Measurements from ENCODE around the gene TEAD4. TPM values are rescaled to one million over a fixed set of nuclear protein-coding genes. Genes with fewer than 3 reads are reported as not detected.

Gene TEAD4
- total and polyA plus RNA-seq, 2 donors (not counting 1 experiment from before 2014, with no cell fraction given): not detected

- Mint-ChIP-seq H3K9me3 (ENCODE audit: insufficient read depth) (no peaks in the 10 kb centered on the region), H3K4me3 (peak overlapping the region; percentile 44), H3K27ac (peak overlapping the region; percentile 53), H3K4me1 (peaks cover 30% of the 10 kb centered on the region), H3K27me3 (peaks cover 36% of the 10 kb centered on the region)
- intact Hi-C loops (cut with micrococcal nuclease): loop anchor here (2.0 to 5.0 kb wide), 2 partner anchors 35 to 154 kb away; partner anchors contain the start of gene TSPAN9
- ChIA-PET POLR2A (no interaction called here), CTCF (interaction anchor here (0.6 to 1.8 kb wide), 13 partner anchors 10 to 358 kb away, joined by 3 to 12 read pairs (median 3); no protein-coding TSS in a partner anchor)
- Histone ChIP-seq H3K9ac (ENCODE audit: low read length) (peak overlapping the region; percentile 52), H3K4me3 (ENCODE audit: control extremely low read depth in 1 of 5, extremely low read depth in 1 of 5, insufficient read depth in 1 of 5, low read depth in 2 of 5, low read length in 4 of 5) (no peak overlapping the region), H3K9me3 (ENCODE audit: control extremely low read depth in 1 of 3, control insufficient read depth in 2 of 3, insufficient read depth in 1 of 3, low read length in 2 of 3) (peaks cover 0 to 2% (median 0%) of the 10 kb centered on the region in 3 donors), H3K27ac (ENCODE audit: low read length in 2 of 2) (no peak overlapping the region), H2AFZ (ENCODE audit: insufficient read depth, low read depth, low read length, poor library complexity, severe bottlenecking) (peak overlapping the region; percentile 54), H4K20me1 (ENCODE audit: control insufficient read depth, insufficient read depth, low read length, poor library complexity, severe bottlenecking) (no peaks in the 10 kb centered on the region), H3K79me2 (ENCODE audit: control insufficient read depth, insufficient read depth, low read length) (no peaks in the 10 kb centered on the region), H3K36me3 (replicated peaks in 1 of 2; ENCODE audit: control extremely low read depth in 1 of 2, control insufficient read depth in 1 of 2, extremely low read depth in 1 of 2, insufficient read depth in 2 of 2, low read length in 1 of 2) (no peaks in the 10 kb centered on the region), H3K27me3 (replicated peaks in 1 of 4; ENCODE audit: control extremely low read depth in 1 of 4, control insufficient read depth in 3 of 4, insufficient read depth in 4 of 4, low read length in 3 of 4) (peaks cover 0 to 24% (median 5%) of the 10 kb centered on the region in 4 experiments), H3K4me2 (replicated peaks; ENCODE audit: low read depth, low read length, poor library complexity, severe bottlenecking) (peak overlapping the region; percentile 86), H3K4me1 (ENCODE audit: control insufficient read depth in 2 of 2, insufficient read depth in 2 of 2, low read length in 2 of 2) (peaks cover 17% of the 10 kb centered on the region in 2 donors)
- TF ChIP-seq CTCF (IDR thresholded peaks at IDR 0.05) (peak; percentile 56), EZH2 (IDR thresholded peaks at IDR 0.05; ENCODE audit: borderline replicate concordance, insufficient read depth, low read depth, low read length, poor library complexity, severe bottlenecking) (no peak)
- peak; percentile 52 for ATAC-seq (ENCODE audit: low read depth)
- DNase-seq: peak; percentile 70
- WGBS (ENCODE audit: insufficient coverage): 49% methylated on average over 7 of the region's 11 CpGs
Measured at GRCh38 chr12:3041558-3042164, 82.5 kb downstream of the TEAD4 start.

GRCh38 chr12:3042394-3042793, 83.2 kb downstream of the TEAD4 start:
- peak overlapping the region; percentile 53 for H3K27ac Mint-ChIP-seq
- ChIA-PET POLR2A (interaction anchor here (1.0 kb wide), 1 partner anchor 34 kb away, joined by 3 read pairs; no protein-coding TSS in a partner anchor), CTCF (interaction anchor here (0.6 to 1.8 kb wide), 12 partner anchors 10 to 359 kb away, joined by 3 to 12 read pairs (median 3); no protein-coding TSS in a partner anchor)
- H3K27ac ChIP-seq (ENCODE audit: low read length in 2 of 2): no peak overlapping the region
- intact Hi-C loops (cut with micrococcal nuclease): loop anchor here (2.0 to 5.0 kb wide), 2 partner anchors 34 to 155 kb away; partner anchors contain the start of gene TSPAN9
- H3K4me3 ChIP-seq (ENCODE audit: control extremely low read depth in 1 of 5, extremely low read depth in 1 of 5, insufficient read depth in 1 of 5, low read depth in 2 of 5, low read length in 4 of 5): peak overlapping the region in 3 of 5 experiments; percentile 8 to 29 (median 19)
- WGBS (ENCODE audit: insufficient coverage): 0% methylated on average over 2 of the region's 8 CpGs
- H3K36me3 ChIP-seq (replicated peaks in 1 of 2; ENCODE audit: control extremely low read depth in 1 of 2, control insufficient read depth in 1 of 2, extremely low read depth in 1 of 2, insufficient read depth in 2 of 2, low read length in 1 of 2): no peaks in the 10 kb centered on the region
- no peak for TF ChIP-seq CTCF (IDR thresholded peaks at IDR 0.05)
- TF ChIP-seq EZH2 (IDR thresholded peaks at IDR 0.05; ENCODE audit: borderline replicate concordance, insufficient read depth, low read depth, low read length, poor library complexity, severe bottlenecking): no peak
- H3K27me3 Mint-ChIP-seq: peaks cover 37% of the 10 kb centered on the region
- H3K9me3 ChIP-seq (ENCODE audit: control extremely low read depth in 1 of 3, control insufficient read depth in 2 of 3, insufficient read depth in 1 of 3, low read length in 2 of 3): peaks cover 0 to 2% (median 0%) of the 10 kb centered on the region in 3 donors
- H3K4me3 Mint-ChIP-seq: peak overlapping the region; percentile 44
- no peaks in the 10 kb centered on the region for H3K9me3 Mint-ChIP-seq (ENCODE audit: insufficient read depth)
- H4K20me1 ChIP-seq (ENCODE audit: control insufficient read depth, insufficient read depth, low read length, poor library complexity, severe bottlenecking): no peaks in the 10 kb centered on the region
- H2AFZ ChIP-seq (ENCODE audit: insufficient read depth, low read depth, low read length, poor library complexity, severe bottlenecking): peak overlapping the region; percentile 54
- ATAC-seq (ENCODE audit: low read depth) (peak; percentile 92), DNase-seq (peak; percentile 89)
- H3K4me2 ChIP-seq (replicated peaks; ENCODE audit: low read depth, low read length, poor library complexity, severe bottlenecking): peak overlapping the region; percentile 86
- H3K79me2 ChIP-seq (ENCODE audit: control insufficient read depth, insufficient read depth, low read length): no peaks in the 10 kb centered on the region
- H3K4me1 Mint-ChIP-seq: peaks cover 30% of the 10 kb centered on the region
- H3K9ac ChIP-seq (ENCODE audit: low read length): peak overlapping the region; percentile 52
- peaks cover 17% of the 10 kb centered on the region in 2 donors for H3K4me1 ChIP-seq (ENCODE audit: control insufficient read depth in 2 of 2, insufficient read depth in 2 of 2, low read length in 2 of 2)
- peaks cover 0 to 24% (median 5%) of the 10 kb centered on the region in 4 experiments for H3K27me3 ChIP-seq (replicated peaks in 1 of 4; ENCODE audit: control extremely low read depth in 1 of 4, control insufficient read depth in 3 of 4, insufficient read depth in 4 of 4, low read length in 3 of 4)

All from B cell (primary cell).